PC-3 (cell line): ENCODE results near the gene WDR93. TPM values are rescaled to one million over a fixed set of nuclear protein-coding genes. Genes with fewer than 3 reads are reported as not detected.

Experiments used
- ATAC-seq: fragments of 200-7000 bp; cut with Tn5 transposase; 2 replicates; pipeline ENCODE4 v1.9.1; 2020; ENCODE audit warnings: mild to moderate bottlenecking, moderate library complexity
- BruUV-seq: library from RNA; stranded (reverse); fragments of 400-500 nt; replicated peaks from 2 replicates; lab custom pipeline; 2021; lab: Mats Ljungman, UMichigan
- CTCF ChIA-PET: fragments of 300-600 bp; sonication (Branson Sonifier 250); formaldehyde crosslinking; loops from one replicate; lab custom pipeline; 2022; ENCODE audit warnings: antibody characterized with exemption; lab: Charles Lee
- POLR2A ChIA-PET: fragments of 300-600 bp; sonication (Branson Sonifier 250); formaldehyde crosslinking; loops from one replicate; lab custom pipeline; 2022; ENCODE audit warnings: antibody characterized with exemption; ENCODE audit not compliant: unreplicated experiment; lab: Charles Lee
- DNase-seq: peaks from one replicate; pipeline ENCODE4 v3.0.0-alpha.2; 2015
- H2AFZ ChIP-seq: fragments of 300-600 bp; sonication (generic); 2 replicates; pipeline ENCODE4 v1.6.0; 2016; ENCODE audit warnings: antibody characterized with exemption, low read length
- H3F3A ChIP-seq: fragments of 300-600 bp; sonication (generic); one replicate; pipeline ENCODE4 v1.6.0; 2017; ENCODE audit warnings: antibody characterized with exemption, low read length, control low read depth, mild to moderate bottlenecking; ENCODE audit not compliant: unreplicated experiment
- H3K27ac ChIP-seq: fragments of 300-600 bp; sonication (generic); 2 replicates; pipeline ENCODE4 v1.5.1; 2016; ENCODE audit warnings: mild to moderate bottlenecking, low read length
- H3K27me3 ChIP-seq: fragments of 300-600 bp; sonication (generic); 2 replicates; pipeline ENCODE4 v1.6.1; 2016; ENCODE audit warnings: low read length, mixed read lengths
- H3K36me3 ChIP-seq: fragments of 300-600 bp; sonication (generic); 2 replicates; pipeline ENCODE4 v1.6.1; 2016; ENCODE audit warnings: low read depth, mixed run types, low read length, mixed read lengths
- H3K4me1 ChIP-seq: fragments of 300-600 bp; sonication (generic); 2 replicates; pipeline ENCODE4 v1.5.1; 2016; ENCODE audit warnings: low read length; ENCODE audit not compliant: insufficient read depth
- H3K4me2 ChIP-seq: fragments of 300-600 bp; sonication (generic); 2 replicates; pipeline ENCODE4 v1.6.0; 2016; ENCODE audit warnings: low read length
- H3K4me3 ChIP-seq: fragments of 300-600 bp; sonication (generic); 2 replicates; pipeline ENCODE4 v1.5.1; 2016; ENCODE audit warnings: mild to moderate bottlenecking, low read length, mixed read lengths
- H3K79me2 ChIP-seq: fragments of 300-600 bp; sonication (generic); 2 replicates; pipeline ENCODE4 v1.6.1; 2017; ENCODE audit warnings: low read length, mixed read lengths
- H3K9ac ChIP-seq: fragments of 300-600 bp; sonication (generic); 2 replicates; pipeline ENCODE4 v1.6.0; 2016; ENCODE audit warnings: mild to moderate bottlenecking, low read length
- H3K9me2 ChIP-seq: fragments of 300-600 bp; sonication (generic); replicated peaks from 2 replicates; pipeline ENCODE4 v1.6.1; 2016; ENCODE audit warnings: mixed run types, low read length, mixed read lengths
- H3K9me3 ChIP-seq: fragments of 300-600 bp; sonication (generic); 2 replicates; pipeline ENCODE4 v1.6.1; 2016; ENCODE audit warnings: low read length, mixed read lengths
- H4K20me1 ChIP-seq: fragments of 300-600 bp; sonication (generic); 2 replicates; pipeline ENCODE4 v1.6.1; 2016; ENCODE audit warnings: low read length, mixed read lengths
- CTCF ChIP-seq: fragments of 300-600 bp; sonication (generic); conservative IDR thresholded peaks from 2 replicates; pipeline ENCODE4 v1.5.1; 2017; ENCODE audit warnings: antibody characterized with exemption, low read depth, mild to moderate bottlenecking, low read length
- EZH2 ChIP-seq: fragments of 300-600 bp; sonication (generic); IDR thresholded peaks from one replicate; pipeline ENCODE4 v1.6.1; 2017; ENCODE audit warnings: antibody characterized with exemption, mild to moderate bottlenecking, low read length; ENCODE audit not compliant: unreplicated experiment
- EZH2phosphoT487 ChIP-seq: fragments of 300-600 bp; sonication (generic); IDR thresholded peaks from 2 replicates; pipeline ENCODE4 v1.6.1; 2018; ENCODE audit warnings: mild to moderate bottlenecking, antibody characterized with exemption, low read length, borderline replicate concordance
- intact Hi-C: fragments of 100-400 bp; cut with micrococcal nuclease; formaldehyde crosslinking; loops from 2 replicates; pipeline ENCODE4 v1.9.0; 2023
- total RNA-seq: library from RNA; depleted of rRNA; stranded (reverse); fragments of >200 nt; gene quantifications from 2 replicates; pipeline ENCODE4 v1.2.3, GENCODE V29; 2014

WDR93 gene
- total RNA-seq, 1 experiment from 2014 or later: 0.22 TPM

- Histone ChIP-seq H3K4me1 (no peaks in the 10 kb centered on the region), H3K27ac (no peak overlapping the region), H3K9ac (no peak overlapping the region), H3K4me2 (no peak overlapping the region), H3K9me3 (no peaks in the 10 kb centered on the region), H3K36me3 (no peaks in the 10 kb centered on the region), H3K79me2 (no peaks in the 10 kb centered on the region), H3K9me2 (no peaks in the 10 kb centered on the region), H3K4me3 (no peak overlapping the region), H4K20me1 (no peaks in the 10 kb centered on the region), H2AFZ (no peak overlapping the region), H3K27me3 (no peaks in the 10 kb centered on the region), H3F3A (no peaks in the 10 kb centered on the region)
- POLR2A ChIA-PET: no interaction called here
- BruUV-seq: no TSS peak
- no peak for DNase-seq
- intact Hi-C loops: no loop called here
- CTCF ChIA-PET: no interaction called here
- no peak for ATAC-seq
- TF ChIP-seq EZH2phosphoT487 (no peak), CTCF (no peak), EZH2 (no peak)
Observed at GRCh38 chr15:89728254-89728653, 37.6 kb downstream of the WDR93 start.

GRCh38 chr15:89731275-89731674 lies 40.7 kb downstream of the WDR93 start:
- intact Hi-C loops: no loop called here
- ChIA-PET CTCF (no interaction called here), POLR2A (no interaction called here)
- Histone ChIP-seq H3K79me2 (no peaks in the 10 kb centered on the region), H4K20me1 (no peaks in the 10 kb centered on the region), H3K9ac (no peak overlapping the region), H3K4me1 (no peaks in the 10 kb centered on the region), H2AFZ (no peak overlapping the region), H3K9me2 (no peaks in the 10 kb centered on the region), H3K9me3 (no peaks in the 10 kb centered on the region), H3K4me2 (no peak overlapping the region), H3K27ac (no peak overlapping the region), H3F3A (no peaks in the 10 kb centered on the region), H3K4me3 (no peak overlapping the region), H3K27me3 (no peaks in the 10 kb centered on the region), H3K36me3 (no peaks in the 10 kb centered on the region)
- no TSS peak for BruUV-seq
- DNase-seq (no peak), ATAC-seq (no peak)
- TF ChIP-seq EZH2 (no peak), EZH2phosphoT487 (no peak), CTCF (no peak)

GRCh38 chr15:89732451-89733172 lies 42.0 kb downstream of the WDR93 start:
- Histone ChIP-seq H3K4me2 (no peak overlapping the region), H3F3A (no peaks in the 10 kb centered on the region), H3K27me3 (no peaks in the 10 kb centered on the region), H3K36me3 (no peaks in the 10 kb centered on the region), H2AFZ (no peak overlapping the region), H3K9ac (no peak overlapping the region), H3K4me3 (no peak overlapping the region), H3K79me2 (no peaks in the 10 kb centered on the region), H3K4me1 (no peaks in the 10 kb centered on the region), H3K9me2 (no peaks in the 10 kb centered on the region), H3K27ac (no peak overlapping the region), H3K9me3 (no peaks in the 10 kb centered on the region), H4K20me1 (no peaks in the 10 kb centered on the region)
- DNase-seq: no peak
- ChIA-PET POLR2A (no interaction called here), CTCF (no interaction called here)
- no TSS peak for BruUV-seq
- TF ChIP-seq EZH2 (no peak), CTCF (no peak), EZH2phosphoT487 (no peak)
- no peak for ATAC-seq
- intact Hi-C loops: no loop called here
